ENCODE data around the gene SPTLC2.

GRCh38 chr14:77549451-77549850, 67.0 kb downstream of the SPTLC2 start:
- TF ChIP-seq CTCF (IDR thresholded peaks at IDR 0.05; ENCODE audit: insufficient read depth, low read length) (no peak), POLR2AphosphoS5 (IDR thresholded peaks at IDR 0.05; ENCODE audit: low read depth) (no peak), REST (IDR thresholded peaks at IDR 0.05; ENCODE audit: insufficient replicate concordance, low read depth) (no peak)

Measured in HL-60 (cell line).